Mesenchymal stem cell (in vitro differentiated cells and primary cell): Measurements from ENCODE around the gene MAGEA9B.
"Not testable (repeated sequence)": the region's sequence is repeated elsewhere in the genome, so short reads cannot be mapped to it uniquely, and the experiment has no call there.

Source experiments
- DNase-seq: peaks from one replicate; pipeline ENCODE4 v3.0.0-alpha.2; 2013
- H2AFZ ChIP-seq: one replicate; pipeline ENCODE4 v1.6.1; 2013; ENCODE audit warnings: low read depth, mild to moderate bottlenecking, control low read depth, inconsistent platforms, low read length, moderate library complexity
- H2AK5ac ChIP-seq: 2 replicates; pipeline ENCODE4 v1.6.1; 2013; ENCODE audit warnings: low read length, moderate library complexity, mild to moderate bottlenecking, inconsistent platforms; ENCODE audit not compliant: severe bottlenecking
- H2BK120ac ChIP-seq: one replicate; pipeline ENCODE4 v1.6.1; 2013; ENCODE audit warnings: low read depth, mild to moderate bottlenecking, inconsistent platforms, low read length, moderate library complexity
- H2BK12ac ChIP-seq, 2 experiments: one replicate each; pipeline ENCODE4 v1.6.1; 2013; ENCODE audit warnings: inconsistent platforms in 2 of 2, low read length in 2 of 2, mild to moderate bottlenecking in 2 of 2, moderate library complexity in 2 of 2, control low read depth in 1 of 2
- H2BK15ac ChIP-seq: one replicate; pipeline ENCODE4 v1.6.1; 2013; ENCODE audit warnings: mild to moderate bottlenecking, low read depth, inconsistent platforms; ENCODE audit not compliant: poor library complexity, severe bottlenecking
- H2BK5ac ChIP-seq: 2 replicates; pipeline ENCODE4 v1.6.1; 2013; ENCODE audit warnings: low read depth, mild to moderate bottlenecking, low read length, control low read depth, inconsistent platforms; ENCODE audit not compliant: poor library complexity, severe bottlenecking
- H3K14ac ChIP-seq, 2 experiments: one replicate each; pipeline ENCODE4 v1.6.1; 2013; ENCODE audit warnings: inconsistent platforms in 2 of 2, low read length in 2 of 2, control low read depth in 1 of 2, mild to moderate bottlenecking in 1 of 2, moderate library complexity in 1 of 2
- H3K18ac ChIP-seq, 2 experiments: one replicate each; pipeline ENCODE4 v1.6.1; 2013; ENCODE audit warnings: inconsistent platforms in 2 of 2, low read length in 2 of 2, control low read depth in 1 of 2, low read depth in 1 of 2, mild to moderate bottlenecking in 1 of 2
- H3K23ac ChIP-seq, 2 experiments: one replicate each; pipeline ENCODE4 v1.6.1; 2013; ENCODE audit warnings: inconsistent platforms in 2 of 2, low read length in 2 of 2, mild to moderate bottlenecking in 2 of 2, moderate library complexity in 2 of 2, control low read depth in 1 of 2
- H3K27ac ChIP-seq: 2 replicates; pipeline ENCODE4 v1.5.1; 2013; ENCODE audit warnings: mild to moderate bottlenecking, moderate library complexity, low read length, control low read depth, inconsistent platforms; ENCODE audit not compliant: poor library complexity, severe bottlenecking
- H3K27me3 ChIP-seq, 2 experiments: 2 replicates each; pipeline versions ENCODE4 v1.6.1 to v1.7.0; 2013; ENCODE audit warnings: low read length in 2 of 2, mild to moderate bottlenecking in 2 of 2, moderate library complexity in 2 of 2, control low read depth in 1 of 2, inconsistent platforms in 1 of 2; ENCODE audit not compliant: control insufficient read depth in 1 of 2, insufficient read depth in 1 of 2
- H3K36me3 ChIP-seq, 2 experiments: 2 replicates each; pipeline versions ENCODE4 v1.6.1 to v1.7.0; 2013; ENCODE audit warnings: low read length in 2 of 2, control low read depth in 1 of 2, inconsistent platforms in 1 of 2, low read depth in 1 of 2, mild to moderate bottlenecking in 1 of 2; ENCODE audit not compliant: insufficient read depth in 2 of 2, control insufficient read depth in 1 of 2
- H3K4ac ChIP-seq, 2 experiments: one replicate each; pipeline ENCODE4 v1.6.1; 2013; ENCODE audit warnings: inconsistent platforms in 2 of 2, low read length in 2 of 2, mild to moderate bottlenecking in 2 of 2, moderate library complexity in 2 of 2, control low read depth in 1 of 2, low read depth in 1 of 2
- H3K4me1 ChIP-seq: 2 replicates; pipeline ENCODE4 v1.6.1; 2013; ENCODE audit warnings: low read depth, low read length, control low read depth; ENCODE audit not compliant: control insufficient read depth, insufficient read depth
- H3K4me2 ChIP-seq: 2 replicates; pipeline ENCODE4 v1.6.1; 2013; ENCODE audit warnings: low read length, mild to moderate bottlenecking, inconsistent platforms; ENCODE audit not compliant: poor library complexity, severe bottlenecking
- H3K4me3 ChIP-seq, 2 experiments: 2 replicates each; pipeline versions ENCODE4 v1.5.1 to v1.7.0; 2013; ENCODE audit warnings: low read length in 2 of 2, mild to moderate bottlenecking in 2 of 2, control low read depth in 1 of 2, low read depth in 1 of 2; ENCODE audit not compliant: insufficient read depth in 1 of 2
- H3K79me1 ChIP-seq: replicated peaks from 2 replicates; pipeline ENCODE4 v1.6.1; 2013; ENCODE audit warnings: mild to moderate bottlenecking, control low read depth, low read length, inconsistent platforms; ENCODE audit not compliant: poor library complexity, severe bottlenecking
- H3K9ac ChIP-seq: 2 replicates; pipeline ENCODE4 v1.7.0; 2013; ENCODE audit warnings: mild to moderate bottlenecking, low read length, moderate library complexity
- H3K9me3 ChIP-seq: 2 replicates; pipeline ENCODE4 v1.7.0; 2013; ENCODE audit warnings: mild to moderate bottlenecking, low read length; ENCODE audit not compliant: control insufficient read depth
- H4K8ac ChIP-seq: one replicate; pipeline ENCODE4 v1.6.1; 2013; ENCODE audit warnings: inconsistent platforms, mild to moderate bottlenecking, low read length, moderate library complexity
- H4K91ac ChIP-seq: one replicate; pipeline ENCODE4 v1.6.1; 2013; ENCODE audit warnings: mild to moderate bottlenecking, low read length, inconsistent platforms
- WGBS: methylation state at CpG from one replicate; pipeline ENCODE4 v1.1.7; 2013; ENCODE audit warnings: mixed read lengths; 5-methylcytosine and 5-hydroxymethylcytosine counted together

Gene MAGEA9B

GRCh38 chrX:149607699-149608098, 20.4 kb upstream of the MAGEA9B start:
- no peak overlapping the region for H3K14ac ChIP-seq
- H2BK15ac ChIP-seq = no peak overlapping the region
- H4K91ac ChIP-seq = no peak overlapping the region
- H3K36me3 ChIP-seq = peaks cover 4 to 14% of the 10 kb centered on the region in 2 experiments
- H2BK12ac ChIP-seq = no peak overlapping the region
- peaks cover 27% of the 10 kb centered on the region for H3K79me1 ChIP-seq
- no peak overlapping the region for H2BK120ac ChIP-seq
- no peak overlapping the region for H3K23ac ChIP-seq
- H2AFZ ChIP-seq = no peak overlapping the region
- H3K4ac ChIP-seq = no peak overlapping the region
- no peak overlapping the region for H3K9ac ChIP-seq
- no peak overlapping the region for H3K18ac ChIP-seq
- H3K4me2 ChIP-seq = no peak overlapping the region
- no peak overlapping the region for H2AK5ac ChIP-seq
- no peak overlapping the region for H3K4me3 ChIP-seq
- H3K27ac ChIP-seq = no peak overlapping the region
- DNase-seq = no peak
- no peaks in the 10 kb centered on the region for H3K9me3 ChIP-seq
- no peak overlapping the region for H2BK5ac ChIP-seq
- H3K4me1 ChIP-seq = peaks cover 8% of the 10 kb centered on the region
- peaks cover 0 to 4% of the 10 kb centered on the region in 2 experiments for H3K27me3 ChIP-seq
- no peak overlapping the region for H4K8ac ChIP-seq

DNA sequence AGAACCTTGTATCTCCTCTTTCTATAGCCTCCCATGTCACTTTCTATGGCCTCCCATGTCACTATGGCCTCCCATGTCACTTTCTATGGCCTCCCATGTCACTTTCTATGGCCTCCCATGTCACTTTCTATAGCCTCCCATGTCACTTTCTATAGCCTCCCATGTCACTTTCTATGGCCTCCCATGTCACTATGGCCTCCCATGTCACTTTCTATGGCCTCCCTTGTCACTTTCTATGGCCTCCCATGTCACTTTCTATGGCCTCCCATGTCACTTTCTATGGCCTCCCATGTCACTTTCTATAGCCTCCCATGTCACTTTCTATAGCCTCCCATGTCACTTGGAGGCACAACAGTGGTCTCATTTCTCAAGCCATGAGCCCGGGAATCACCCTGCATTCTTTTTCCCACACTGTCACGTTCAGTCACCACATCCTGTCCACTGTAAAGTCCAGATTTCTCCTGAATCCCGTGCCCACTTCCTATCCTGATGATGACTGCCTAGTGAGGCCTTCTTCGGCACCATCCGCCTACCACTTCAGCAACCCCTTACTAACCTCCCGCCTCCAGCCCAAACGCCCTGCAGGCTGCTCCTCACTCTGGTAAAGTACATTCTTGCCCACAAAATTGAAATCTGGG, 18.1 kb upstream of the MAGEA9B start:
- WGBS = 76% methylated on average over 3 of the region's 7 CpGs
- peak; percentile 22 for DNase-seq

GRCh38 chrX:149598603-149599002, 11.3 kb upstream of the MAGEA9B start:
- not testable (repeated sequence) for H3K4me3 ChIP-seq, H2BK12ac ChIP-seq, H3K23ac ChIP-seq, H2BK15ac ChIP-seq, H2AFZ ChIP-seq, H3K4me2 ChIP-seq, H4K8ac ChIP-seq, H2AK5ac ChIP-seq, H2BK5ac ChIP-seq, H3K9ac ChIP-seq, H3K4me1 ChIP-seq, H2BK120ac ChIP-seq, DNase-seq, H3K14ac ChIP-seq, H3K27ac ChIP-seq, H4K91ac ChIP-seq, H3K79me1 ChIP-seq, H3K9me3 ChIP-seq, H3K18ac ChIP-seq, H3K36me3 ChIP-seq, H3K4ac ChIP-seq, H3K27me3 ChIP-seq
- no CpG with 5 or more reads among the region's 11 CpGs for WGBS

More for the DNA sequence above, 18.1 kb upstream of the MAGEA9B start:
- Histone ChIP-seq H3K79me1 (peaks cover 22% of the 10 kb centered on the region), H2BK5ac (peak overlapping the region; percentile 19), H3K36me3 (peaks cover 4 to 14% of the 10 kb centered on the region in 2 experiments)
- not testable (repeated sequence) for H3K14ac ChIP-seq, H3K9me3 ChIP-seq, H2BK120ac ChIP-seq, H3K18ac ChIP-seq, H3K4me3 ChIP-seq, H3K4me2 ChIP-seq, H2BK15ac ChIP-seq, H3K27ac ChIP-seq, H2BK12ac ChIP-seq, H2AK5ac ChIP-seq, H3K23ac ChIP-seq, H3K4ac ChIP-seq, H3K27me3 ChIP-seq, H4K91ac ChIP-seq, H3K4me1 ChIP-seq, H4K8ac ChIP-seq, H3K9ac ChIP-seq, H2AFZ ChIP-seq

GRCh38 chrX:149595943-149596342, 8.7 kb upstream of the MAGEA9B start:
- not testable (repeated sequence) for H3K27me3 ChIP-seq, H3K27ac ChIP-seq, H2AFZ ChIP-seq, H3K36me3 ChIP-seq, H2AK5ac ChIP-seq, H2BK15ac ChIP-seq, H3K4me2 ChIP-seq, H3K4me1 ChIP-seq, H3K79me1 ChIP-seq, H3K9me3 ChIP-seq, H2BK5ac ChIP-seq, H3K18ac ChIP-seq, H3K4me3 ChIP-seq, H2BK120ac ChIP-seq, H3K4ac ChIP-seq, H4K91ac ChIP-seq, H3K23ac ChIP-seq, H2BK12ac ChIP-seq, DNase-seq, H3K9ac ChIP-seq, H3K14ac ChIP-seq, H4K8ac ChIP-seq
- WGBS = no CpG with 5 or more reads among the region's 7 CpGs
